ENCODE results near the gene TNK1.

TNK1 gene

DNA sequence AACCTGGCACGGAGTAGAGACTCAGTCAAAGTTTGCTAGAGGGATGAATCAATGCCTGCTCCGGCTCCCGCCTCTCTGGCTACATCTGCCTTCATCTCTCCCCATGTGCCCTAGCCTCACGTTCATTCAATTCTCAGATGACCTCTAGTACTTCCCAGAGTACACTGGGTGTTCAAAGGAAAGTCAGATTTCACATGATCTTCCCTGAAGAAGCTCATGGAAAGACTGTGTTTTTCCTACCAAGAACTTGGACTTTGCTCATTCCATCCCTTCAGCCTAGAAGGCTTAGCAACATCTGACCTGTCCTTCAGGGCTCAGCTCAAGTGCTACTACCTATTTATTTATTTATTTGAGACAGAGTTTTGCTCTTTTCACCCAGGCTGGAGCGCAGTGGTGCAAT is 11.1 kb upstream of the TNK1 start:
- TF ChIP-seq POLR2A (IDR thresholded peaks at IDR 0.05; ENCODE audit: low read depth, low read length) = no peak
- TF ChIP-seq POU2F2 (IDR thresholded peaks at IDR 0.05; ENCODE audit: low read depth, low read length) = no peak
- TF ChIP-seq TAF1 (IDR thresholded peaks at IDR 0.05; ENCODE audit: low read depth, low read length) = no peak
- no peak for FAIRE-seq
- DNase-seq (ENCODE audit: insufficient read length, low spot score) = no peak

DNA sequence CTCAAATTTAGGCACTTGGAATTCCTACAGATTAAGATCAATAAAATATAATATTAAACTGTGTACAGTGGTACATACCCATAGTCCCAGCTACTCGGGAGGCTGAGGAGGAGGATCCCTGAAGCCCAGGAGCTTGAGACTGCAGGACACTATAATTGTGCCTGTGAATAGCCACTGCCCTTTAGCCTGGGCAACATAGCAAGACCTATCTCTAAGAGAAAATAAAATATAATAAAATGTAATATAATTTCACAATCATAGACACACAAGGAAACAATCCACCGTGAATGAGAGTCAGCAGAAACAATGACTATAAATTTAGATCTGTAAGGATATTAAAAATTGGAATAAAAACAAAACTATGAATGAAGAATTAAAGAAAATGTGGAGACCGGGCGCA is 10.0 kb upstream of the TNK1 start:
- TF ChIP-seq POLR2AphosphoS5 (IDR thresholded peaks at IDR 0.05; ENCODE audit: low read depth, low read length) = no peak
- no peak for TF ChIP-seq SPI1 (IDR thresholded peaks at IDR 0.05; ENCODE audit: low read depth, low read length)
- TF ChIP-seq TAF1 (IDR thresholded peaks at IDR 0.05; ENCODE audit: low read depth, low read length) = no peak
- no peak for TF ChIP-seq POU2F2 (IDR thresholded peaks at IDR 0.05; ENCODE audit: low read depth, low read length)
- no peak for TF ChIP-seq PAX5 (IDR thresholded peaks at IDR 0.05; ENCODE audit: insufficient read depth, low read length, severe bottlenecking)
- TF ChIP-seq POLR2A (IDR thresholded peaks at IDR 0.05; ENCODE audit: low read depth, low read length) = no peak
- DNase-seq (ENCODE audit: insufficient read length, low spot score) (no peak), FAIRE-seq (no peak)

DNA sequence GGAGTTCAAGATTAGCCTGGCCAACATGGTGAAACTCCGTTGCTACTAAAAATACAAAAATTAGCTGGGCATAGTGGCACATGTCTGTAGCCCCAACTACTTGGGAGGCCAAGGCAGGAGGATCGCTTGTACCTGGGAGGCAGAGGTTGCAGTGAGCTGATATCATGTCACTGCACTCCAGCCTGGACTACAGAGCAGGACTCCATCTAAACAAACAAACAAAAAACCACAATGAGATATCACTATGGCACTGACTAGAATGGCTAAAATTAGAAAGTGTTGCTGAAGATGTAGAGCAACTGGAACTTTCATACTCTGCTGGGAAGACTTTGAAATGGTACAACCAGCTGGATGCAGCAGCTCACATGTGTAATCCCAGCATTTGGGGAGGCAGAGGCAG is 6.5 kb upstream of the TNK1 start:
- TF ChIP-seq PAX5 (IDR thresholded peaks at IDR 0.05; ENCODE audit: insufficient read depth, low read length, severe bottlenecking) (no peak), POLR2A (IDR thresholded peaks at IDR 0.05; ENCODE audit: low read depth, low read length) (no peak), SPI1 (IDR thresholded peaks at IDR 0.05; ENCODE audit: low read depth, low read length) (no peak), TAF1 (IDR thresholded peaks at IDR 0.05; ENCODE audit: low read depth, low read length) (no peak), POU2F2 (IDR thresholded peaks at IDR 0.05; ENCODE audit: low read depth, low read length) (no peak), POLR2AphosphoS5 (IDR thresholded peaks at IDR 0.05; ENCODE audit: low read depth, low read length) (no peak)
- FAIRE-seq = no peak
- no peak for DNase-seq (ENCODE audit: insufficient read length, low spot score)

DNA sequence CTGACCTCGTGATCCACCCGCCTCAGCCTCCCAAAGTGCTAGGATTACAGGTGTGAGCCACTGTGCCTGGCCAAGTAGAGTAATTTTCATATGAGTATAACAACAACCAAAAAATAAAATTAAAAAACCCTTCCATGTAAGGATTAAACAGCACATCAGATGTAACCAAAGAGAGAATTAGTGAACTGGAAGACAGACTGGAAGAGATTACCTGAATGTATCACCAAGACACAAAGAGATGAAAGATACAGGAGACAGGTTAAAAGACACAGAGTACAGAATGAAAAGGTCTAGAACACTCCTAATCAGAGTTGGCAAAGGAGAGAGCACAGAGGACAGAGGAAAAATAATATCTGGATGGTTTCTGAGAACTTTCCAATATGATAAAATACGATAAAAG is 1.8 kb upstream of the TNK1 start:
- TF ChIP-seq TAF1 (IDR thresholded peaks at IDR 0.05; ENCODE audit: low read depth, low read length) = no peak
- TF ChIP-seq POLR2A (IDR thresholded peaks at IDR 0.05; ENCODE audit: low read depth, low read length) = no peak
- TF ChIP-seq POLR2AphosphoS5 (IDR thresholded peaks at IDR 0.05; ENCODE audit: low read depth, low read length) = no peak
- DNase-seq (ENCODE audit: insufficient read length, low spot score) = no peak
- no peak for FAIRE-seq

DNA sequence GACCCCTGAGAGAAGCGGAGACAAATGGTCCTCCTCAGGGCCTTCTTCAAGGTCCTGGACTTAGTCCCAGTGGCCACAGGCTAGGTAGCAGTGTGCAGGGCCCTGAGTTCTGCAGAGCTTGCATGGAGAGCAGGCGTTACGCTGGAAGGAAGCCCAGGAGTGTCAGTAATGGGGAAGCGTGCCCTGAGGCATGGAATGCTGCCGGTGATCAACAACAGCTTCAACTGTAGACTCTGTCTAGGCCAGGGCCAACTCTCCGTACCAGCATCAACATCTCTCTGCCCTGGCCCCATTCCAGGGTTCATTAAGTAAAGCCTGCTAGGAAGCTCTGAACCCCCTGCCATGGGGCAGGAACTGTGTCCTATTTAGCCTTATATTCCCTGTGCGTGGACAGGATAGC is 568 bp upstream of the TNK1 start:
- no peak for DNase-seq (ENCODE audit: insufficient read length, low spot score)
- TF ChIP-seq POLR2A (IDR thresholded peaks at IDR 0.05; ENCODE audit: low read depth, low read length) (no peak), POU2F2 (IDR thresholded peaks at IDR 0.05; ENCODE audit: low read depth, low read length) (no peak), TAF1 (IDR thresholded peaks at IDR 0.05; ENCODE audit: low read depth, low read length) (no peak), PAX5 (IDR thresholded peaks at IDR 0.05; ENCODE audit: insufficient read depth, low read length, severe bottlenecking) (no peak), POLR2AphosphoS5 (IDR thresholded peaks at IDR 0.05; ENCODE audit: low read depth, low read length) (no peak), SPI1 (IDR thresholded peaks at IDR 0.05; ENCODE audit: low read depth, low read length) (no peak)
- no peak for FAIRE-seq

DNA sequence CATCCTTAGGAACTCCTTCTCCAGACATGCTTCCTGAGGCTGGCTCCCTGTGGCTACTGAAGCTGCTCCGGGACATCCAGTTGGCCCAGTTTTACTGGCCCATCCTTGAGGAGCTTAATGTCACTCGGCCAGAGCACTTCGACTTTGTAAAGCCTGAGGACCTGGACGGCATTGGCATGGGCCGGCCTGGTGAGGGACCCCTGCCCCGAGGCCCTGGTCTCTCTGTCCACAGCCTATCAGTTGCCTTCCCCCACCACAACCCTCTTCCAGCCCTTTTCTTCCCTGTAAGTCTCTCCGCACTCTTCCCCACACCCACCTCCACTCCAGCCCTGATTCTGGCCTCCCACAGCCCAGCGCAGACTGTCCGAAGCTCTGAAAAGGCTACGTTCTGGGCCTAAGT is 2.0 kb downstream of the TNK1 start:
- TF ChIP-seq POLR2AphosphoS5 (IDR thresholded peaks at IDR 0.05; ENCODE audit: low read depth, low read length) (no peak), POU2F2 (IDR thresholded peaks at IDR 0.05; ENCODE audit: low read depth, low read length) (no peak), POLR2A (IDR thresholded peaks at IDR 0.05; ENCODE audit: low read depth, low read length) (no peak), SPI1 (IDR thresholded peaks at IDR 0.05; ENCODE audit: low read depth, low read length) (no peak)
- FAIRE-seq (no peak), DNase-seq (ENCODE audit: insufficient read length, low spot score) (no peak)

DNA sequence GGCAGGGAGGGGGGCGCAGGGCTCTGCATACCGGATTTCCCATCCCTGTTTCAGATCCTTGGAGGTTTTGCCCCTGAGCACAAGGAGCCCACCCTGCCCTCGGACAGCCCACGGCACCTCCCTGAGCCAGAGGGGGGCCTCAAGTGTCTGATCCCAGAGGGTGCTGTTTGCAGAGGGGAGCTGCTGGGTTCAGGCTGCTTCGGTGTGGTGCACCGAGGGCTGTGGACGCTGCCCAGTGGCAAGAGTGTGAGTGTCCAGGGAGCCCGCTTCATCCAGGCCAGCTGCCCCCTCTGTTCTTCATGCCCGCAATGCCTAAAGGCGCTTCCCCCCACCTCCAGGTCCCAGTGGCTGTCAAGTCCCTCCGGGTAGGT is 2.5 kb downstream of the TNK1 start:
- DNase-seq (ENCODE audit: insufficient read length, low spot score) = no peak
- no peak for TF ChIP-seq PAX5 (IDR thresholded peaks at IDR 0.05; ENCODE audit: insufficient read depth, low read length, severe bottlenecking)
- TF ChIP-seq POLR2A (IDR thresholded peaks at IDR 0.05; ENCODE audit: low read depth, low read length) = no peak
- no peak for TF ChIP-seq POU2F2 (IDR thresholded peaks at IDR 0.05; ENCODE audit: low read depth, low read length)
- TF ChIP-seq POLR2AphosphoS5 (IDR thresholded peaks at IDR 0.05; ENCODE audit: low read depth, low read length) = no peak
- TF ChIP-seq SPI1 (IDR thresholded peaks at IDR 0.05; ENCODE audit: low read depth, low read length) = no peak
- FAIRE-seq = no peak

DNA sequence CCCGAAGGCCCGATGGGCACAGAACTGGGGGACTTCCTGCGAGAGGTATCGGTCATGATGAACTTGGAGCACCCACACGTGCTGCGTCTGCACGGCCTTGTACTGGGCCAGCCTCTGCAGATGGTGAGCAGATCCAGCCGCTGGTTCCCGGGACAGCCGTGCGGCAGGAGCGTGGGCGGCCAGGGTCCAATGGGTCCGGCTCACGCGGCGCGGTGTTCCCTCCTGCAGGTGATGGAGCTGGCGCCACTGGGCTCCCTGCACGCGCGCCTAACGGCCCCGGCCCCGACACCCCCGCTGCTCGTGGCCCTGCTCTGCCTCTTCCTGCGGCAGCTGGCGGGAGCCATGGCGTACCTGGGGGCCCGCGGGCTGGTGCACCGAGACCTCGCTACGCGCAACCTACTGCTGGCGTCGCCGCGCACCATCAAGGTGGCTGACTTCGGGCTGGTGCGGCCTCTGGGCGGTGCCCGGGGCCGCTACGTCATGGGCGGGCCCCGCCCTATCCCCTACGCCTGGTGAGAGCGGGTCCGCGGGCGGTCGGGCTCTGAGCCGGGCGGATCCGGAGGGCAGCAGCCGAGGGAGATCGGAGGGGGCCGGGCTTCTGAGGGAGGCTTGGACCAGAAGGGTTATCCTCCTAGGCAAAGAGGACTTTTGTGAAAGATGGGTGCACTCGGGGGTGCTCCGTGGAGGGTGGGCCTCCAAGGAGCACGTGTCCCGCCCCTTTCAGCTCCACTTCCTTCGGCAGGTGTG is 3.0 kb downstream of the TNK1 start:
- TF ChIP-seq SPI1 (IDR thresholded peaks at IDR 0.05; ENCODE audit: low read depth, low read length) (no peak), POLR2A (IDR thresholded peaks at IDR 0.05; ENCODE audit: low read depth, low read length) (no peak), TAF1 (IDR thresholded peaks at IDR 0.05; ENCODE audit: low read depth, low read length) (no peak), PAX5 (IDR thresholded peaks at IDR 0.05; ENCODE audit: insufficient read depth, low read length, severe bottlenecking) (no peak), POLR2AphosphoS5 (IDR thresholded peaks at IDR 0.05; ENCODE audit: low read depth, low read length) (no peak), POU2F2 (IDR thresholded peaks at IDR 0.05; ENCODE audit: low read depth, low read length) (no peak)
- peak; percentile 96 for DNase-seq (ENCODE audit: insufficient read length, low spot score)
- peak; percentile 92 for FAIRE-seq

DNA sequence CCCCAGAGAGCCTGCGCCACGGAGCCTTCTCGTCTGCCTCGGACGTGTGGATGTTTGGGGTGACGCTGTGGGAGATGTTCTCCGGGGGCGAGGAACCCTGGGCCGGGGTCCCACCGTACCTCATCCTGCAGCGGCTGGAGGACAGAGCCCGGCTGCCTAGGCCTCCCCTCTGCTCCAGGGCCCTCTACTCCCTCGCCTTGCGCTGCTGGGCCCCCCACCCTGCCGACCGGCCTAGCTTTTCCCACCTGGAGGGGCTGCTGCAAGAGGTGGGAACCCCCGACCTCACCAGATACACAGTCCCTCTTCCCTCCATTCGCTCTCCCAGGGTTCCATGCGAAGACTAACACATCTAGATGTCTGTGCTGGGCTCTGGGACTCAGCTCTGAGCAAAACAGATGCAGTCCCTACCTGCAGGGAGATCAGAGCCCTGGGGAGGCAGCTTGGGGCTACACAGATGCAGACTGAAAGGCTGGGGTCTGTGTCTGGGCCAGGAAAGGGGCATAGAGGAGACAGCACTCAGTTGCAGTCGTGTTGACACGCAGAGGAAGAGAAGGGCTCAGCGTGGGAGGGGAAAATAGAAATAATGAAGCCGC is 3.7 kb downstream of the TNK1 start:
- TF ChIP-seq PAX5 (IDR thresholded peaks at IDR 0.05; ENCODE audit: insufficient read depth, low read length, severe bottlenecking) (no peak), POU2F2 (IDR thresholded peaks at IDR 0.05; ENCODE audit: low read depth, low read length) (no peak), TAF1 (IDR thresholded peaks at IDR 0.05; ENCODE audit: low read depth, low read length) (no peak), SPI1 (IDR thresholded peaks at IDR 0.05; ENCODE audit: low read depth, low read length) (no peak), POLR2A (IDR thresholded peaks at IDR 0.05; ENCODE audit: low read depth, low read length) (no peak), POLR2AphosphoS5 (IDR thresholded peaks at IDR 0.05; ENCODE audit: low read depth, low read length) (no peak)
- FAIRE-seq (no peak), DNase-seq (ENCODE audit: insufficient read length, low spot score) (no peak)

DNA sequence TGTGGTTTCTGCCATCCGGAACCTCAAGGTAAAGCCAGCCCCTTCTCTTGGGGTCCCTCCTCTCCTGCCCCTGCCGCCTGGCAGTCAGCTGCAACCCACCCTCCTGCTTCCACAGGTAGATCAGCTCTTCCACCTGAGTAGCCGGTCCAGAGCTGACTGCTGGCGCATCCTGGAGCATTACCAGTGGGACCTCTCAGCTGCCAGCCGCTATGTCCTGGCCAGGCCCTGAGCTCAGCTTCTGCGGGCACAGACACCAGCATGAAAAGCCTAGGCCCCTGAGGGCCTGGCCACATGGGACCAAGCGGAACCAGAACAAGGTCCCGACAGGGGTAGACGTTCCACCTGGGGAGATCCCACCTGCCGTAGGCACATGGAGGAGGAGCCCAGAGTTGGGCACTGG is 8.0 kb downstream of the TNK1 start:
- TF ChIP-seq POLR2AphosphoS5 (IDR thresholded peaks at IDR 0.05; ENCODE audit: low read depth, low read length) (no peak), TAF1 (IDR thresholded peaks at IDR 0.05; ENCODE audit: low read depth, low read length) (no peak), POU2F2 (IDR thresholded peaks at IDR 0.05; ENCODE audit: low read depth, low read length) (no peak), POLR2A (IDR thresholded peaks at IDR 0.05; ENCODE audit: low read depth, low read length) (no peak), SPI1 (IDR thresholded peaks at IDR 0.05; ENCODE audit: low read depth, low read length) (no peak)
- FAIRE-seq (no peak), DNase-seq (ENCODE audit: insufficient read length, low spot score) (no peak)

All from GM12891 (cell line).